Osteocyte (in vitro differentiated cells): ENCODE measurements around the gene EIF1AD. TPM values are rescaled to one million over a fixed set of nuclear protein-coding genes. Genes with fewer than 3 reads are reported as not detected.
A peak's percentile ranks its signal among the peaks of the same experiment; 100 is the strongest.

Source experiments
- DNase-seq: peaks from one replicate; pipeline ENCODE4 v3.0.0; 2021; ENCODE audit warnings: mixed read lengths; ENCODE audit not compliant: unreplicated experiment; ENCODE audit errors: extremely low spot score
- H3K27ac Mint-ChIP-seq: one replicate; pipeline ENCODE4 v1.8.0; 2021; ENCODE audit warnings: mild to moderate bottlenecking, mixed read lengths; ENCODE audit not compliant: unreplicated experiment
- H3K27me3 Mint-ChIP-seq: one replicate; pipeline ENCODE4 v1.8.0; 2021; ENCODE audit warnings: mixed read lengths; ENCODE audit not compliant: unreplicated experiment
- H3K36me3 Mint-ChIP-seq: one replicate; pipeline ENCODE4 v1.8.0; 2021; ENCODE audit warnings: mixed read lengths; ENCODE audit not compliant: unreplicated experiment
- H3K4me1 Mint-ChIP-seq: one replicate; pipeline ENCODE4 v1.8.0; 2021; ENCODE audit warnings: mixed read lengths; ENCODE audit not compliant: unreplicated experiment
- H3K4me3 Mint-ChIP-seq: one replicate; pipeline ENCODE4 v1.8.0; 2021; ENCODE audit warnings: mild to moderate bottlenecking, moderate library complexity, mixed read lengths; ENCODE audit not compliant: unreplicated experiment
- H3K9me3 Mint-ChIP-seq: one replicate; pipeline ENCODE4 v1.8.0; 2021; ENCODE audit warnings: mixed read lengths; ENCODE audit not compliant: unreplicated experiment
- total RNA-seq: library from RNA; stranded (reverse); gene quantifications from 2 replicates; pipeline ENCODE4 v1.2.1, GENCODE V29; 2021
- TF ChIP-seq, protein P1 (sequence below): fragments of 200-600 bp; sonication (generic); IDR thresholded peaks from 2 replicates; pipeline ENCODE4 v1.5.0; 2021; ENCODE audit warnings: antibody characterized with exemption, mild to moderate bottlenecking, moderate library complexity

EIF1AD gene
- total RNA-seq, 1 donor from 2014 or later: 34.6 TPM

DNA sequence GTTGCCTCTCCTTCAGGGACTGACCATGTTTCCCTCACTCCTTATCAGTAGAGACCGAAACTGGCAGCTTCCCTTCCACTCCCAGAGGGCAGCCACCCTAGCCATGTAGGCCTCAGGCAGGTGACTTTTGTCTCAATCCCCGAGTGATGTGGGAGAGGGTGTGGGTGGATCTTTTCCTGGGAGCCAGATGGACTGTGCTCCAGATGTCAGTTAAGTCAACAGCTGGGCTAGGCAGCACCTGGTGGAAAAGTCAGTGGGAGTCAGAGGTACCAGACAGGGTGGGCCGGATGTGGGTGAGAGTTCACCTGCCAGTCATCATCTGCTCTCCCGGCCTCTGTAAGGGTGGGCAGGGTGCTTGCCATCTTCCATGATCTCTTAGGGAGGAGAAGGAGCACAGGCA is 2.2 kb upstream of the EIF1AD start:
- peak overlapping the region; percentile 47 for H3K4me3 Mint-ChIP-seq
- no peak overlapping the region for H3K27ac Mint-ChIP-seq
- H3K4me1 Mint-ChIP-seq: peaks cover 29% of the 10 kb centered on the region
- peaks cover 7% of the 10 kb centered on the region for H3K36me3 Mint-ChIP-seq
- H3K9me3 Mint-ChIP-seq: no peaks in the 10 kb centered on the region
- TF ChIP-seq, protein P1, sequence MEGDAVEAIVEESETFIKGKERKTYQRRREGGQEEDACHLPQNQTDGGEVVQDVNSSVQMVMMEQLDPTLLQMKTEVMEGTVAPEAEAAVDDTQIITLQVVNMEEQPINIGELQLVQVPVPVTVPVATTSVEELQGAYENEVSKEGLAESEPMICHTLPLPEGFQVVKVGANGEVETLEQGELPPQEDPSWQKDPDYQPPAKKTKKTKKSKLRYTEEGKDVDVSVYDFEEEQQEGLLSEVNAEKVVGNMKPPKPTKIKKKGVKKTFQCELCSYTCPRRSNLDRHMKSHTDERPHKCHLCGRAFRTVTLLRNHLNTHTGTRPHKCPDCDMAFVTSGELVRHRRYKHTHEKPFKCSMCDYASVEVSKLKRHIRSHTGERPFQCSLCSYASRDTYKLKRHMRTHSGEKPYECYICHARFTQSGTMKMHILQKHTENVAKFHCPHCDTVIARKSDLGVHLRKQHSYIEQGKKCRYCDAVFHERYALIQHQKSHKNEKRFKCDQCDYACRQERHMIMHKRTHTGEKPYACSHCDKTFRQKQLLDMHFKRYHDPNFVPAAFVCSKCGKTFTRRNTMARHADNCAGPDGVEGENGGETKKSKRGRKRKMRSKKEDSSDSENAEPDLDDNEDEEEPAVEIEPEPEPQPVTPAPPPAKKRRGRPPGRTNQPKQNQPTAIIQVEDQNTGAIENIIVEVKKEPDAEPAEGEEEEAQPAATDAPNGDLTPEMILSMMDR: no peak
- no peak for DNase-seq
- H3K27me3 Mint-ChIP-seq: no peaks in the 10 kb centered on the region

GRCh38 chr11:66003291-66003690 is 1.3 kb upstream of the EIF1AD start:
- Mint-ChIP-seq H3K36me3 (peaks cover 12% of the 10 kb centered on the region), H3K4me1 (peaks cover 29% of the 10 kb centered on the region), H3K27ac (peak overlapping the region; percentile 60), H3K4me3 (peak overlapping the region; percentile 96), H3K9me3 (no peaks in the 10 kb centered on the region), H3K27me3 (no peaks in the 10 kb centered on the region)
- no peak for DNase-seq
- TF ChIP-seq, protein P1: no peak

DNA sequence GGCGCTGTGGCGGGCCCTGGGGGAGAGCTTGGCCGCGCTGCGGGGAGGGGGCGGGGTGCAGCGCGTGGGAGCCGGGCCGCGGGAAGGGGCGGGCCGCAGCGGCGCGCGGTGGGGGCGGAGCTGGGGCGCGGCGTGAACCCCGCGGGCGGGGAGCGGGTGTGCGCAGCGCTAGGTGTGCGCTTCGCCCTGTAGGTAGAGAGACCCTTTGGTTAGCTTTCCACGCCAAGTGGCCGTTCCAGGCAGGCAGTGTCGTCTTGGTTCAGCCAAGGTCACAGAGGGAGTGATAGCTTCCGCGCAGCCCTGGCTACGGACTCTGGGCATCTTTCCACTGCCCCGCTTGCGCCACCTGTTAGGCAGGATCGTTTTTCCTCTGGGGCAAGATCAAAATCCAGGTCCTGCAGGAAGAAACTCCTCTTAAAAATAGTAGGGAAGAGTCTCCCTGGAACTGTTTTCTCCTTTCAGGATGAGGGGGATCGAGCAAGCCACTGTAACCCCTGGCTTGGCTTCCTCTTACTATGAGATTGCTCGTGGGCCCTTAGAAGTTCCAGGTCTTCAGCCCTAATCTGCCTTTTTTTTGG is 780 bp upstream of the EIF1AD start:
- TF ChIP-seq, protein P1: no peak
- Mint-ChIP-seq H3K4me3 (peak overlapping the region; percentile 96), H3K9me3 (no peaks in the 10 kb centered on the region), H3K27ac (peak overlapping the region; percentile 100), H3K4me1 (peaks cover 29% of the 10 kb centered on the region), H3K36me3 (peaks cover 18% of the 10 kb centered on the region), H3K27me3 (no peaks in the 10 kb centered on the region)
- DNase-seq: no peak

DNA sequence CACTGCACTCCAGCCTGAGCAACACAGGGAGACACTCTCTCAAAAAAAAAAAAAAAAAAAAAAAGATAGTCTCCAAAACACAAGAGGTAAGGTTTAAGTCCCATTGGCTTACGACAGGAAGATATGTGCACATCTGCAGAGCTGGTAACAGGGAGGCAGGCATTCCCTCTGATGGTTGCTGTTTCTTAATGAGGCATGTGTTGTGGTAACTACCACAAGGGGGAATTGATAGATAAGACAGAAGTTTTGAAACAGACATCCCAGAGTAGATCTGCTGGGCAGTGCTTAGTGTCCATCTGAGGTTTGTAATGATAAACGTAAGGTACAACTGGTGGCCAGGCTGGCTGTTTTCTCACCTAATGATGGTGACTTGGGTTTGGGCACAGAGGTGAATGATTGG is 4.7 kb downstream of the EIF1AD start:
- DNase-seq: no peak
- TF ChIP-seq, protein P1: no peak
- no peaks in the 10 kb centered on the region for H3K27me3 Mint-ChIP-seq
- H3K9me3 Mint-ChIP-seq: no peaks in the 10 kb centered on the region
- peaks cover 18% of the 10 kb centered on the region for H3K4me1 Mint-ChIP-seq
- H3K36me3 Mint-ChIP-seq: peaks cover 31% of the 10 kb centered on the region
- H3K4me3 Mint-ChIP-seq: no peak overlapping the region
- no peak overlapping the region for H3K27ac Mint-ChIP-seq

- Mint-ChIP-seq H3K9me3 (no peaks in the 10 kb centered on the region), H3K4me3 (no peak overlapping the region), H3K27ac (no peak overlapping the region), H3K36me3 (peaks cover 14% of the 10 kb centered on the region), H3K4me1 (peaks cover 5% of the 10 kb centered on the region), H3K27me3 (no peaks in the 10 kb centered on the region)
- TF ChIP-seq, protein P1: no peak
- DNase-seq: no peak
Measured at GRCh38 chr11:65992056-65992455, 9.9 kb downstream of the EIF1AD start.
